NCI-H2196 treated with DMSO at 0.1 percent for 48 hours (cell line): ENCODE results near the gene PTH1R.
A peak's percentile ranks its signal among the peaks of the same experiment; 100 is the strongest.

ENCODE experiments used
- DNase-seq: peaks from one replicate; lab custom pipeline; 2025; ENCODE audit not compliant: unreplicated experiment; lab: John Stamatoyannopoulos, UW

The PTH1R gene

DNA sequence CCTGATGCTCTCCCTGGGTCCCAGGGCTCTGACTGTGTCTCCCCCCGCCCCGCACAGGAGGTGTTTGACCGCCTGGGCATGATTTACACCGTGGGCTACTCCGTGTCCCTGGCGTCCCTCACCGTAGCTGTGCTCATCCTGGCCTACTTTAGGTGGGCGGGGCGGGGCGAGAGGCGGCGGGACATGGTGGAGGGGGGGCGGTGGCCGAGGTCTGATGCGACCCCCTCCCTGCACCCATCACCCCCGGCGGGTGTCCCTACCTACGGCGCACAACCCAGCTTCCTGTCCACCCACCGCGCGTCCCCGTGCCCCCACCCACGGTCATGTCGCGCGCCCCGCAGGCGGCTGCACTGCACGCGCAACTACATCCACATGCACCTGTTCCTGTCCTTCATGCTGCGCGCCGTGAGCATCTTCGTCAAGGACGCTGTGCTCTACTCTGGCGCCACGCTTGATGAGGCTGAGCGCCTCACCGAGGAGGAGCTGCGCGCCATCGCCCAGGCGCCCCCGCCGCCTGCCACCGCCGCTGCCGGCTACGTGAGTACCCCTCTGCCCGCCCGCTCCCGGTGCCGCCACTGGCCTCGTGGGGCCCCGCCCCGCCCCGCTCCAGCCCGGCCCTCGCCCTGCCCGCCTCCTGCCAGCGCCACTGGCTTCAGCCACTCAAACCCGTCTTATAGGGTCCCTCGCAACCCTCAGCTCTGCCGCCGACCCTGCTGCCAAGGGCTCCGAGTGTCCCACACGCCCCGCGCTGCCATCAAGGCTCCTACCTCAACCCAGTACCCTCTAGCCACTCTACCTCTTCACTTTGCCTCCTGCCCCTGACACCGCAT, 21.0 kb downstream of the PTH1R start:
- DNase-seq: no peak

- no peak for DNase-seq
Measured at GRCh38 chr3:46899151-46900006, 21.9 kb downstream of the PTH1R start.

- DNase-seq: no peak
Measured at GRCh38 chr3:46900007-46900292, 22.4 kb downstream of the PTH1R start.

GRCh38 chr3:46900356-46900755, 22.8 kb downstream of the PTH1R start:
- DNase-seq: no peak

- no peak for DNase-seq
Measured at GRCh38 chr3:46901061-46901460, 23.5 kb downstream of the PTH1R start.

GRCh38 chr3:46901591-46902187, 24.2 kb downstream of the PTH1R start:
- DNase-seq: no peak

DNA sequence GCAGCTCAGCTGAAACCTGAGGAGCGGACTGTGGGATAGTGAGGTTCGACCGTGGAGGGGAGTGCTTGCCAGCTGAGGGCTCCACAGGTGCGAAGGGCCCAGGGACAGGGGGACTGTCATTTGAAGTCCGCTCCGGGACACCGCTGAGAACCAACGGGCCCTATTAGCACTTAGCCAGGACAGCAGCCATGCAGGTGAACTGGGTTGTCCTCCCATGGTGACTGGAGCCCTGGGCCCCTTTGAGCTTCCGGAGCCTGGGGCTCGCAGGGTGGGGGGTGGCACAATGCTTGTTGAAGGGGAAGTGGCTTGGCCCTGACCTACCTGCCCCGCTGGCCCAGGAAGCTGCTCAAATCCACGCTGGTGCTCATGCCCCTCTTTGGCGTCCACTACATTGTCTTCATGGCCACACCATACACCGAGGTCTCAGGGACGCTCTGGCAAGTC, 24.7 kb downstream of the PTH1R start:
- DNase-seq: no peak

DNA sequence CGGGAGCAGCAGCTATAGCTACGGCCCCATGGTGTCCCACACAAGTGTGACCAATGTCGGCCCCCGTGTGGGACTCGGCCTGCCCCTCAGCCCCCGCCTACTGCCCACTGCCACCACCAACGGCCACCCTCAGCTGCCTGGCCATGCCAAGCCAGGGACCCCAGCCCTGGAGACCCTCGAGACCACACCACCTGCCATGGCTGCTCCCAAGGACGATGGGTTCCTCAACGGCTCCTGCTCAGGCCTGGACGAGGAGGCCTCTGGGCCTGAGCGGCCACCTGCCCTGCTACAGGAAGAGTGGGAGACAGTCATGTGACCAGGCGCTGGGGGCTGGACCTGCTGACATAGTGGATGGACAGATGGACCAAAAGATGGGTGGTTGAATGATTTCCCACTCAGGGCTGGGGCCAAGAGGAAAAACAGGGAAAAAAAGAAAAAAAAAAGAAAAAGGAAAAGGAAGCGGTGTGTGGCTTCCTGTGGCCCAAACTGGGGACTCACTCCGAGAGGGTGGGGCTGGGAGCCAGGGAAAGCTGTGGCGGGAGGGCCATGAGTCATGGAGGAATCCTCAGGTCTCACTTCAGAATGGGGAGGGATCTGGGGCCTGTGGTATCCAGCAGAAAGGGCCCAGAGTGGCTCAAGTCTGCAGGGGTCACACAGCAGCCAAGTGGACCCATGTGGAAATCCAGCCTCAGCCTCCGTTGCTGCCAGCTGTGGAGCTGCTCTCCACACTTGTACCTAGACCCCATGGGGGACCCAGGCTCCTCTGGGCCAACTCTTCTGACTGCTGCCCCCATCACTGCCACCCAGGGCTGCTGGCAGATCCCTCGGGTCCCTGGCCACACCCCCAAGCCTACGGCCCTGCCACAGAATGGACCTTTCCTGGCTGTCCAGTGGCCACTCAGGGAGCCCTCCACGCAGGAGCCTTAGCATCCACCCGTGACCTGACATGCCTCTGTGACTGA, 26.1 kb downstream of the PTH1R start:
- no peak for DNase-seq

DNA sequence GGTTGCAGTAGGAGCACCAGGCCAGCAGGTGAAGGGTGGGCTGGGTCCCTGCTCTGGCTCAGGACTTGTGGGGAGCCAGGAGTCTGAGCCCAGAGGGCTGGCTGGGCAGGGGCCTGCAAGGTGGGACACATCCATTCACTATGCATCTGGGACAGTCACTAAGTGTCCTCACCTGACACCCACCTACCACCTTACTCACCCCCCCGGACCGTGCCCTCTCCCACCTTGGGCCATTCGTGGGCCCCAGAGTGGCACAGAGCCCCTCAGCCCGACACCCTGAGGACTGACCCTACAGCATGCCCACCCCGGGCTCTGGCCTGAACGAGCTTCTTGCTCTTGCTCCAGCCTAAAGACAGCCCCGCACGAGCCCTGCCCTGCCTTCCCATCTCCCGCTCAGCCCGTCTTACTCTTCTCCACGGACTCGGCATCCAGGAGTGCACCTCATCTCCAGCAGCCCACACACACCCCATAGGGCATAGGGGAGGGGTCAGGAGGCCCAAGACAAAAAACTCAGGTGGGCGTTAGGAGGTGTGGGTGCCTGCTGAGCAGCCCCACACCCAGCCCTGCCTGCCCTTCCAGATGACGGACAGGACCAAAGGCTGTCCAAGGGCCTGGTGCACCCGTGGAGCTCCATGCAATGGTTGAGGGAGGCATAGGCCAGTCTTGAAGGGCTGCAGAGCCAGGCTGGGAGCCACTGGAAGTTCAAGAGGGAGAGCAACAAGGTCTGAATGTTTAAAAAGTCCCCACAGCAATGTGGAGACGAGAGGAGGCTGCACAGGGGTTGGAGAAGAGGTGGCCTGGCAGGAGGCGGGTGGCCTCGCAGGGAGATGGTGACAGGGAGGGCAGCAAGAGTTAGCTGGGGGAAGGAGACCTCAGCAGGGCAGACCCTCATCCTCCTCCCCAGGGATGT, 27.0 kb downstream of the PTH1R start:
- DNase-seq: no peak

DNA sequence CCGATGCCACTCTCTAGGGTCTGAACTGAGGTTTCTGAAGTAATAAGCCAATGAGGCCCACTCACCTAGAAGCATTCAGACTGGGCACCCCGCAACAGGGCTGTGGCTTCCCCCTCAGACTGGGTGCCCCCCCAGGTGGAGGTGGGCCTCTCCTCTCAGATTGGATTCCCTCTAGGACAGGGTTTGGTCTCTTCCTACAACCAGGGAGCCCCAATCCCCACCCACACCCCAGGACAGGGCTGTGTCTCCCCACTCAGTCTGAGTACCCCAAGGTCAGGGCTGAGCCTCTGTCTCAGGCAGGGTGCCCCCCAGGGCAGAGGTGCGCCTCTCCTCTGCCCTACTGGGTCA, 27.7 kb downstream of the PTH1R start:
- no peak for DNase-seq

DNA sequence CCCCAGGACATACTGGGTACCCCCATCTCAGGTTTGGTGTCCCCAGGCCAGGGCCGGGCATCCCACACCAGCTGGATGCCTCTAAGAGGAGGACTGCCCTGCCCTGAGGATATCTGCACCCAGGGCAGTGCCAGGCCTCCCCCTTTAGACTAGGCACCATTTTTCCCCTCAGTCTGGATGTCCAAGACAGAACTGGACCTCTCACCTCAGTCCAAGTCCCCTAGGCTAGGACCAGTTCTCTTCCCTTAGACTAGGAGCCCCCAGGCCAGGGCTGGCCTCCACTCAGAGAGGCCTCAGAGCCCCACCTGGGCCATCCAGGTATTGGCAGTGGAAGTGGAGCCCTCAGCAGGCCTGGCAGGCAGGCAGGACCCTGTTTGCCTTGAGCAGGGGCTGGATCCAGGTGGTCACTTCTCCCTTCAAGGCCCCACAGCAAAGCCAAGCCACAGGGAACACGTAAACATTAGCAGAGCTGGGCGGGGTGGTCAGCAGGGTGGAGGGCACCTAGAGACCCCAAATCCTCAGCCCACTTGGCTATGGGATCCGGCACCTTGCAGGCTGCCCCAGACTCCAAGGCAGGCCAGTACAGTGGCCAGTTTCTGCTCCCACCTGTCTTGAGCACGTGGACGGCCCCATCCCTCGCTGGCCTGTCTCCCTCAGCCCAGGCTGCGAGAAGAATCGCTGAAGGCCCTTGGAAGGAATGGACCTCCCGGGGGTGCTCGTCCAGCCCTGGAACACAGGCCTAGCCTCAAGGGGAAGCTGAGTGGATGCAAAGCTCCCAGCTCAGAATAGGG, 28.3 kb downstream of the PTH1R start:
- DNase-seq: no peak

- no peak for DNase-seq
Measured at GRCh38 chr3:46906471-46907058, 29.0 kb downstream of the PTH1R start.

GRCh38 chr3:46907271-46907670, 29.8 kb downstream of the PTH1R start:
- no peak for DNase-seq

- DNase-seq: no peak
Measured at GRCh38 chr3:46907960-46908293, 30.4 kb downstream of the PTH1R start.

GRCh38 chr3:46908294-46908985, 30.9 kb downstream of the PTH1R start:
- DNase-seq: no peak

- DNase-seq: no peak
Measured at GRCh38 chr3:46908986-46909534, 31.5 kb downstream of the PTH1R start.

GRCh38 chr3:46909535-46910161, 32.1 kb downstream of the PTH1R start:
- DNase-seq: peak; percentile 23
